SK-N-SH (cell line): ENCODE measurements around the gene NME2. TPM values are rescaled to one million over a fixed set of nuclear protein-coding genes. Genes with fewer than 3 reads are reported as not detected.

ENCODE experiments used
- CTCF ChIA-PET: fragments of 300-600, 350-600 bp; formaldehyde crosslinking; extraction: SDS; loops from one replicate; lab custom pipeline; 2021; lab: Yijun Ruan, JAX
- POLR2A ChIA-PET: fragments of 350-600 bp; sonication (Branson Sonifier 250); formaldehyde crosslinking; extraction: SDS; loops from one replicate; lab custom pipeline; 2020; ENCODE audit warnings: antibody characterized with exemption, inconsistent platforms; lab: Yijun Ruan, JAX
- DNase-seq: peaks from one replicate; pipeline ENCODE4 v3.0.0; 2012
- H2AFZ ChIP-seq: fragments of 200-600 bp; sonication (generic); 2 replicates; pipeline ENCODE4 v1.8.1; 2016; ENCODE audit warnings: antibody characterized with exemption, mild to moderate bottlenecking, low read depth
- H3F3A ChIP-seq: fragments of 200-600 bp; sonication (generic); replicated peaks from 2 replicates; pipeline ENCODE3; 2016; ENCODE audit warnings: antibody characterized with exemption, mild to moderate bottlenecking; ENCODE audit not compliant: insufficient read depth
- H3K27ac ChIP-seq, 2 experiments: fragments of 200-500 bp in 1 of 2; fragments of 200-600 bp in 1 of 2; sonication (Bioruptor generic) in 1 of 2; sonication (generic), shearing (Covaris generic) in 1 of 2; 2 replicates each; pipeline versions ENCODE4 v1.5.1 to v1.6.1; 2014 to 2016; ENCODE audit warnings: low read depth in 2 of 2, inconsistent platforms in 1 of 2, low read length in 1 of 2, mild to moderate bottlenecking in 1 of 2, mixed read lengths in 1 of 2
- H3K27me3 ChIP-seq: fragments of 200-600 bp; sonication (generic), shearing (Covaris generic); 2 replicates; pipeline ENCODE4 v1.6.1; 2016; ENCODE audit warnings: mixed run types; ENCODE audit not compliant: insufficient read depth
- H3K36me3 ChIP-seq, 2 experiments: fragments of 200-500 bp in 1 of 2; fragments of 200-600 bp in 1 of 2; sonication (Bioruptor generic) in 1 of 2; sonication (generic) in 1 of 2; replicated peaks in 1 of 2; 2 replicates each; pipeline versions ENCODE3 to v1.5.1; 2014 to 2016; ENCODE audit warnings: low read length in 1 of 2, mild to moderate bottlenecking in 1 of 2; ENCODE audit not compliant: insufficient read depth in 2 of 2, control insufficient read depth in 1 of 2
- H3K4me1 ChIP-seq, 2 experiments: fragments of 200-500 bp in 1 of 2; fragments of 200-600 bp in 1 of 2; sonication (Bioruptor generic) in 1 of 2; sonication (generic), shearing (Covaris generic) in 1 of 2; 2 replicates each; pipeline versions ENCODE4 v1.5.1 to v1.6.1; 2014 to 2016; ENCODE audit warnings: low read depth in 1 of 2, low read length in 1 of 2, mixed run types in 1 of 2; ENCODE audit not compliant: insufficient read depth in 2 of 2, control insufficient read depth in 1 of 2
- H3K4me2 ChIP-seq: fragments of 200-600 bp; sonication (generic), shearing (Covaris generic); 2 replicates; pipeline ENCODE4 v1.6.1; 2017; ENCODE audit warnings: mixed run types
- H3K4me3 ChIP-seq, 2 experiments: fragments of 200-500 bp in 1 of 2; fragments of 200-600 bp in 1 of 2; sonication (Bioruptor generic) in 1 of 2; sonication (generic), shearing (Covaris generic) in 1 of 2; 2 replicates each; pipeline versions ENCODE4 v1.5.1 to v1.8.1; 2014 to 2016; ENCODE audit warnings: low read depth in 2 of 2, inconsistent platforms in 1 of 2, low read length in 1 of 2, mild to moderate bottlenecking in 1 of 2, mixed read lengths in 1 of 2, moderate library complexity in 1 of 2
- H3K79me2 ChIP-seq: fragments of 200-600 bp; sonication (generic); 2 replicates; pipeline ENCODE4 v1.8.1; 2017; ENCODE audit warnings: mild to moderate bottlenecking; ENCODE audit not compliant: insufficient read depth
- H3K9ac ChIP-seq: fragments of 200-600 bp; sonication (generic); 2 replicates; pipeline ENCODE4 v1.6.1; 2017; ENCODE audit warnings: mixed run types
- H3K9me2 ChIP-seq: fragments of 200-600 bp; sonication (generic); 2 replicates; pipeline ENCODE4 v1.6.1; 2017; ENCODE audit warnings: mixed run types
- H3K9me3 ChIP-seq: fragments of 200-600 bp; sonication (generic); 2 replicates; pipeline ENCODE4 v1.6.1; 2017; ENCODE audit warnings: mixed run types, mild to moderate bottlenecking, moderate library complexity
- H4K20me1 ChIP-seq: fragments of 200-600 bp; sonication (generic); 2 replicates; pipeline ENCODE4 v1.6.1; 2017; ENCODE audit warnings: mild to moderate bottlenecking, mixed run types; ENCODE audit not compliant: insufficient read depth
- GABPA ChIP-seq: IDR thresholded peaks from 2 replicates; pipeline ENCODE4 v1.4.0; 2012; ENCODE audit warnings: low read depth, mild to moderate bottlenecking
- IRF3 ChIP-seq: fragments of 150-350 bp; IDR thresholded peaks from 2 replicates; pipeline ENCODE4 v1.6.1; 2016; ENCODE audit warnings: mild to moderate bottlenecking, low read depth, low read length
- MAX ChIP-seq: IDR thresholded peaks from 2 replicates; pipeline ENCODE4 v1.4.0; 2012; ENCODE audit warnings: low read depth
- MXI1 ChIP-seq: IDR thresholded peaks from 2 replicates; pipeline ENCODE4 v1.6.1; 2012; ENCODE audit warnings: mild to moderate bottlenecking, low read depth, low read length, improper control_type of control experiment
- RCOR1 ChIP-seq: fragments of 150-350 bp; IDR thresholded peaks from 2 replicates; pipeline ENCODE4 v1.6.1; 2017; ENCODE audit warnings: antibody characterized with exemption, low read length
- RFX5 ChIP-seq: IDR thresholded peaks from 2 replicates; pipeline ENCODE4 v1.6.1; 2012; ENCODE audit warnings: mild to moderate bottlenecking, improper control_type of control experiment, low read length
- RXRA ChIP-seq: IDR thresholded peaks from 2 replicates; pipeline ENCODE4 v1.4.0; 2012; ENCODE audit warnings: low read depth, mild to moderate bottlenecking, borderline replicate concordance
- YY1 ChIP-seq: IDR thresholded peaks from 2 replicates; pipeline ENCODE4 v1.4.0; 2012; ENCODE audit warnings: low read depth, mild to moderate bottlenecking
- WGBS: methylation state at CpG from one replicate; pipeline ENCODE4 v1.1.6; 2017; ENCODE audit warnings: low lambda C conversion rate; 5-methylcytosine and 5-hydroxymethylcytosine counted together
- polyA plus RNA-seq, 3 experiments: library from polyadenylated mRNA; depleted of rRNA; stranded (reverse); fragments of >200 nt; gene quantifications; 2 replicates each; pipeline ENCODE4 v1.2.3, GENCODE V29; 2012

NME2 gene
- polyA plus RNA-seq, 1 of the 3 experiments (the other 2 are of a cell fraction) = 1,446 TPM

GRCh38 chr17:51188271-51188833, 22.1 kb downstream of the NME2 start:
- H3K4me2 ChIP-seq = no peak overlapping the region
- CTCF ChIA-PET = interaction anchor here (1.0 kb wide), 1 partner anchor 8 kb away, joined by 3 read pairs; no protein-coding TSS in a partner anchor
- peaks cover 29% of the 10 kb centered on the region for H3F3A ChIP-seq
- no peak overlapping the region for H3K4me3 ChIP-seq
- H3K27me3 ChIP-seq = no peaks in the 10 kb centered on the region
- H4K20me1 ChIP-seq = peaks cover 18% of the 10 kb centered on the region
- no peak for DNase-seq
- TF ChIP-seq GABPA = no peak
- no peak overlapping the region for H3K27ac ChIP-seq
- peaks cover 47 to 55% of the 10 kb centered on the region in 2 experiments for H3K36me3 ChIP-seq
- no peaks in the 10 kb centered on the region for H3K9me2 ChIP-seq
- POLR2A ChIA-PET = no interaction called here
- no peak overlapping the region for H3K9ac ChIP-seq
- no peak overlapping the region for H2AFZ ChIP-seq
- H3K4me1 ChIP-seq = peaks cover 4 to 18% of the 10 kb centered on the region in 2 experiments; a peak in 2 of 4 replicates
- WGBS = 96% methylated on average over 9 of the region's 9 CpGs
- H3K79me2 ChIP-seq = no peaks in the 10 kb centered on the region
- no peaks in the 10 kb centered on the region for H3K9me3 ChIP-seq

GRCh38 chr17:51189162-51189561, 23.0 kb downstream of the NME2 start:
- no peak overlapping the region for H3K4me3 ChIP-seq
- H3K36me3 ChIP-seq = peaks cover 53% of the 10 kb centered on the region in 2 experiments
- H3K9me2 ChIP-seq = no peaks in the 10 kb centered on the region
- no peak overlapping the region for H3K27ac ChIP-seq
- H3K9ac ChIP-seq = no peak overlapping the region
- H3K9me3 ChIP-seq = no peaks in the 10 kb centered on the region
- ChIA-PET POLR2A (no interaction called here), CTCF (no interaction called here)
- no peaks in the 10 kb centered on the region for H3K27me3 ChIP-seq
- TF ChIP-seq RCOR1 (no peak), IRF3 (no peak)
- H3F3A ChIP-seq = peaks cover 24% of the 10 kb centered on the region
- no peak overlapping the region for H3K4me2 ChIP-seq
- H2AFZ ChIP-seq = no peak overlapping the region
- no peak for DNase-seq
- H3K79me2 ChIP-seq = no peaks in the 10 kb centered on the region
- H4K20me1 ChIP-seq = peaks cover 11% of the 10 kb centered on the region
- peaks cover 4 to 10% of the 10 kb centered on the region in 2 experiments; a peak in 2 of 4 replicates for H3K4me1 ChIP-seq

GRCh38 chr17:51189628-51190027, 23.4 kb downstream of the NME2 start:
- DNase-seq = no peak
- H2AFZ ChIP-seq = no peak overlapping the region
- H3K36me3 ChIP-seq = peaks cover 53 to 58% of the 10 kb centered on the region in 2 experiments
- H3K27me3 ChIP-seq = no peaks in the 10 kb centered on the region
- H3K9me2 ChIP-seq = no peaks in the 10 kb centered on the region
- 94% methylated on average over 1 of the region's 1 CpG for whole genome bisulfite sequencing
- H3F3A ChIP-seq = peaks cover 21% of the 10 kb centered on the region
- H3K4me1 ChIP-seq = peaks cover 0 to 6% of the 10 kb centered on the region in 2 experiments; a peak in 2 of 4 replicates
- no peaks in the 10 kb centered on the region for H3K9me3 ChIP-seq
- ChIA-PET POLR2A (no interaction called here), CTCF (no interaction called here)
- no peak for TF ChIP-seq YY1
- TF ChIP-seq RXRA = no peak
- no peak for TF ChIP-seq MXI1
- no peak for TF ChIP-seq MAX
- TF ChIP-seq RFX5 = no peak
- peaks cover 6% of the 10 kb centered on the region for H4K20me1 ChIP-seq
- no peak overlapping the region for H3K4me2 ChIP-seq
- H3K4me3 ChIP-seq = no peak overlapping the region
- H3K27ac ChIP-seq = no peak overlapping the region
- no peaks in the 10 kb centered on the region for H3K79me2 ChIP-seq
- H3K9ac ChIP-seq = no peak overlapping the region
